GM20431 (cell line): ENCODE measurements around the gene SAT2.

Experiments
- in situ Hi-C: fragments of 300-500 bp; cut with MseI, MboI; formaldehyde crosslinking; loops from one replicate; pipeline ENCODE4 v1.15.0; 2020; ENCODE audit warnings: low sequenced_read_pairs; ENCODE audit not compliant: unreplicated experiment

Gene SAT2

DNA sequence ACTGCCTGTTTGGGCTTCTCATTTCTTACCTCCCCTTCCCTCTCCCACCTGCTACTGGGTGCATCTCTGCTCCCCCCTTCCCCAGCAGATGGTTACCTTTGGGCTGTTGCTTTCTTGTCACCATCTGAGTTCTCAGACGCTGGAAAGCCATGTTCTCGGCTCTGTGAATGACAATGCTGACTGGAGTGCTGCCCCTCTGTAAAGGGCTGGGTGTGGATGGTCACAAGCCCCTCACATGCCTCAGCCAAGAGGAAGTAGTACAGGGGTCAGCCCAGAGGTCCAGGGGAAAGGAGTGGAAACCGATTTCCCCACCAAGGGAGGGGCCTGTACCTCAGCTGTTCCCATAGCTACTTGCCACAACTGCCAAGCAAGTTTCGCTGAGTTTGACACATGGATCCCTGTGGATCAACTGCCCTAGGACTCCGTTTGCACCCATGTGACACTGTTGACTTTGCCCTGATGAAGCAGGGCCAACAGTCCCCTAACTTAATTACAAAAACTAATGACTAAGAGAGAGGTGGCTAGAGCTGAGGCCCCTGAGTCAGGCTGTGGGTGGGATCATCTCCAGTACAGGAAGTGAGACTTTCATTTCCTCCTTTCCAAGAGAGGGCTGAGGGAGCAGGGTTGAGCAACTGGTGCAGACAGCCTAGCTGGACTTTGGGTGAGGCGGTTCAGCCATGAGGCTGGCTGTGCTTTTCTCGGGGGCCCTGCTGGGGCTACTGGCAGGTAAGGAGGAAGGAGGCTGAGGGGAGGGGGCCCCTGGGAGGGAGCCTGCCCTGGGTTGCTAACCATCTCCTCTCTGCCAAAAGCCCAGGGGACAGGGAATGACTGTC lies 48.4 kb downstream of the SAT2 start, which contains the start of gene CD68:
CD68 (plus strand) TSS at position 638 of the 833 bp plus-strand sequence; CDS start at position 678, 40 bp downstream.
- in situ Hi-C loops = loop anchor here (25.0 kb wide), 1 partner anchor 542 kb away; the partner anchor contains the start of genes SLC16A11 and SLC16A13

GRCh38 chr17:7577327-7578199 lies 50.1 kb downstream of the SAT2 start:
- in situ Hi-C loops = loop anchor here (25.0 kb wide), 1 partner anchor 540 kb away; the partner anchor contains the start of genes SLC16A11 and SLC16A13

DNA sequence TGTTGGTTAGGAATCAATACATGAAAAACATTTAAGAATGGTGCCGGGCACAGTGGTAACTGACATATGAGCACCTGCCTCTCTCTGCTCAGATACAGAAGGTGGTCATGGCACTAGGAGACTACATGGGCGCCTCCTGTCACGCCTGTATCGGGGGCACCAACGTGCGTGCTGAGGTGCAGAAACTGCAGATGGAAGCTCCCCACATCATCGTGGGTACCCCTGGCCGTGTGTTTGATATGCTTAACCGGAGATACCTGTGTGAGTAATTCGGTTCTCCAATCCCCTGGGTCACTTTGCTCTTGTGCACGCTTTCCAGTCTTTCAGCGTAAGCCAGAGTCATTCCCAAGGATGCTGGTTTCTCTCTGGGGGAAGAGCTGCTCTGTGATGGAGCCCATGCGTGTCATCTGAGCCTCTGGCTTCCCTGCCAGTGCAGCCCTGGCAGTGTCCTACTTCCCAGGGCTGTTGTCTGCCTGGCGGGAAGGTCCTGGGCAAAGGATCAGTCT lies 51.1 kb downstream of the SAT2 start:
- in situ Hi-C loops = loop anchor here (25.0 kb wide), 1 partner anchor 539 kb away; the partner anchor contains the start of genes SLC16A11 and SLC16A13
